LNCAP (cell line): ENCODE data around the gene C3orf20.

Experiments
- CTCF ChIP-seq: fragments of 450-650 bp; IDR thresholded peaks from 2 replicates; pipeline ENCODE4 v1.5.1; 2017; ENCODE audit warnings: mild to moderate bottlenecking

Gene C3orf20

DNA sequence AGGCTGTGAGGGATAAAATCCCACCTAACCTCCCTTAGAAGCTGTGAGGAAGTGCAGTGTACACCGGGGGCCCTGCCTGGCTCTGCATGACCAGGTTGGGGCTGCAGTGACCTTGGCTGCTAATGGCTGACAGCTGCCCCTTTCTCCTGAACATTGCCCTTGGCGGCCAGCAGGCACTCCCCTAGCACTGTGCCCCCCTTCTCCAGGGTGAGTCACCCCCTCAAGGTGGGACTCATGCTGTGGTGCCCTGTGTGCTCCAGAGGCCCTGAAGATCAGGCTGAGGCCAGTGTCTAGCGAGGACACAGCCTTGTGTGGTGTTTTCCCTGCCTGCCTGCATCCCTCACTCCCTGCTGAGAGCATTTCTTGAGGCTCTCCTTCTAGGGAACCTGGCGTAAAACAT lies 122.8 kb downstream of the C3orf20 start:
- no peak for TF ChIP-seq CTCF

DNA sequence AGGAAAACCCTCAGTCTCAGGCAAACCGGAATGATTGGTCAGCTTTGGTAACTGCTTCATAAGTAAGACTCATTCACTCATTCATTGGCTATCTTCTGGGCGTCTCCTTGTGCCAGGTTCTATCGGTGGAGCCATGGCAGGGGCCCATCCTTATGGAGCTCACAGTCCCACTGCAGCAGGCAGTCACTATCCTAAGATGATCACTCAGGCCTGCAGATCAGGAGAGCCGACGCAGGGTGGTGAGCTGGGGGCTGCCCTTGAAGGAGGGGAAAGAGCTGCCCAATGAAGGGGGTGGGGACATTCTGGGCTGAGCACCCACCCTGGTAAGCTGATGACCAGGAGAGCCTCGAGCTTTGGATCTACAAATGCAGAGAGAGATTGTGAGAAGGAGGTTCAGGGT lies 123.3 kb downstream of the C3orf20 start:
- TF ChIP-seq CTCF: no peak

DNA sequence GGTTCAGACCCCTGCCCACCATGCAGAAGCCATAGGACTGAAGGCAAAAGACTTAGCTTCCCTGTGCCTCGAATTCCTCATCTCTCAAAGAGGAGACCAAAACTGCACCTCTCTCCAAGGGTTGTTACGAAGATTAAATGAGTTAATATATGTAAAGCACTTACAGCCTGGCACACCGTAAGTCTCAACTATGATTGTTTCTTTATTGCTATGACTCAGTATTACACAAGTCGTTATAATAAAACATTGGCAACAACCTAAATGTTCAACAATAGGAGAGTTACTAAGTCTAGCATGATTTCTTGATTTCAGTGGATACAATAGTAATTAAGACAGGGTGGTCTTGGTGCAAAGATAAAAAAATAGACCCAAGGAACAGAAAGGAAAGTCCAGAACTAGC lies 124.2 kb downstream of the C3orf20 start:
- TF ChIP-seq CTCF: no peak

DNA sequence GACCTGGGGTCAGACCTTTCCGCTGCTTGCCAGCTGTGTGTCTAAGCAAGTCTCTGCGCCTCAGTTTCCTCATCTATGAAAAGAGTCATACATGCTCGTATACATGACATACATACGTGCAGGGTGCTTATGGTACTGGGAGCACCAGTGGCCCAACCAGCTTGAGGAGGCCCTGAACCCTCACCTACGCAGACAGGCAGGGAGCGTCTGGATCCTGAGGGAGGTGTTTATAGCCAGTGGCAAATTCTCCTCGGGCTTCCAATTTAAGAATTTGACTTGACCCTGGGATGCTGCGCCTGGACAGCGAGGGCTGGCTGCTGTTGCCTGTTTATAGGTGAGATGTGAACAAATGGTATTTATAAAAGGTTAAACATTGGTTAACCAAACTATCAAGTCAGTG lies 126.1 kb downstream of the C3orf20 start:
- no peak for TF ChIP-seq CTCF

GRCh38 chr3:14801668-14802380 lies 126.9 kb downstream of the C3orf20 start:
- TF ChIP-seq CTCF: no peak

GRCh38 chr3:14802381-14802731 lies 127.4 kb downstream of the C3orf20 start:
- no peak for TF ChIP-seq CTCF

DNA sequence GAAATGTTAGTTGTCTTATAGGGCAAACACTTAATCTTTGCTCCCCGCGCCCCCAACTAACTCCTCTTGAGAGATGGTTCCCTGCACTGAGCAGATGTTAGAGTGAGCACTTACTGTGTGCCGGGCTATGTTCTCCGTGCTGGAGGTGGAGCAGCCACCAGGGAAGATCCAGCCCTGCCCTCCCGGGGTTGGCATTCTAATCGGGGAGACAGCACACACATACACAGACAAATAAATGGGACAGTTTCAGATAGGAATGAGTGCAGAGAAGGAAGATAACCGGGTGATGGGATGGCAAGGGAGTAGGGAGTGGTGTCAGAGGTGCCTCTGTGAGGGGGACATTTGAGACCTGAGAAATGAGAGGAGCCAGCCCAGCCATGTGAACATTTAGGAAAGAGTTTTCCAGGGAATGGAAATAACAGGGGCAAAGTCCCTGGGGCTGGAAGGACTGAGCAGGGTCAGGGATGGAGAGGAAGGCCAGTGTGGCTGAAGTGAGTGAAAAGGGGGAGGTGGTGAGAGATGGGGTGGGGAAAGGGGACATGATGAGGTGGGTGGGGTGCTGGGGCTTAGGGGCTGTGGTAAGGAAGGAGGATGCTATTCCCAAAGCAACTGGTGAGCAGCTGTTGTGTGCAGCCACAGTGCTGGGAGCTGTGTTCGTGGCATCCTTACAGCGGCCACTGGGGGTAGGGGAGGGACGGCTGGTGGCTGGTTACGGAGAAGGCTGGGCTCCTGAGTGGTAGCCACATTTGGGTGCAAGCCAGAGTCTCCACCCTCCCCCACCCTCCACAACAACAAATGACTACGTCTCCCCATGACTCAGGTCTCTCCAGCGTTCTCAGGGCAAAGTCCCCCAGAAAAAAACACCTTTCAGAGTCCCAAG lies 128.4 kb downstream of the C3orf20 start:
- TF ChIP-seq CTCF: no peak
